Aorta (tissue), 5 donors: ENCODE results near the gene TERB2. TPM values are rescaled to one million over a fixed set of nuclear protein-coding genes. Genes with fewer than 3 reads are reported as not detected.
A peak's percentile ranks its signal among the peaks of the same experiment; 100 is the strongest.
"Not testable (repeated sequence)": the region's sequence is repeated elsewhere in the genome, so short reads cannot be mapped to it uniquely, and the experiment has no call there.

Source experiments
- ATAC-seq: fragments of 200-7000 bp; cut with Tn5 transposase; one replicate; pipeline ENCODE4 v1.9.1; 2022; ENCODE audit warnings: moderate library complexity; ENCODE audit not compliant: low FRiP score
- DNase-seq, 2 donors: peaks; one replicate each; pipeline ENCODE4 v3.0.0-alpha.2; 2020
- H3K27ac ChIP-seq, 2 donors: one replicate each; pipeline ENCODE4 v1.5.1; 2013; ENCODE audit warnings: low read length in 2 of 2, mild to moderate bottlenecking in 2 of 2, moderate library complexity in 2 of 2, control low read depth in 1 of 2, inconsistent platforms in 1 of 2, low read depth in 1 of 2
- H3K27me3 ChIP-seq, 2 donors: one replicate each; pipeline ENCODE4 v1.6.1; 2013; ENCODE audit warnings: control low read depth in 1 of 2, low read length in 1 of 2, mild to moderate bottlenecking in 1 of 2, moderate library complexity in 1 of 2; ENCODE audit not compliant: insufficient read depth in 2 of 2, control insufficient read depth in 1 of 2
- H3K36me3 ChIP-seq, 2 donors: one replicate each; pipeline ENCODE4 v1.6.1; 2013; ENCODE audit warnings: control low read depth in 1 of 2, low read length in 1 of 2, mild to moderate bottlenecking in 1 of 2; ENCODE audit not compliant: insufficient read depth in 2 of 2, control insufficient read depth in 1 of 2
- H3K4me1 ChIP-seq, 2 donors: one replicate each; pipeline ENCODE4 v1.6.1; 2013; ENCODE audit warnings: low read length in 2 of 2, control low read depth in 1 of 2, mild to moderate bottlenecking in 1 of 2, moderate library complexity in 1 of 2; ENCODE audit not compliant: insufficient read depth in 2 of 2, control insufficient read depth in 1 of 2
- H3K4me3 ChIP-seq, 2 donors: one replicate each; pipeline ENCODE4 v1.5.1; 2013; ENCODE audit warnings: low read length in 2 of 2, control low read depth in 1 of 2, mild to moderate bottlenecking in 1 of 2
- H3K9me3 ChIP-seq: one replicate; pipeline ENCODE4 v1.6.1; 2013; ENCODE audit warnings: mild to moderate bottlenecking, low read length; ENCODE audit not compliant: control insufficient read depth
- WGBS, 2 donors: extraction: QIAGEN DNeasy Blood & Tissue Kit; methylation state at CpG; one replicate each; pipeline ENCODE4 v1.1.7; 2013; 5-methylcytosine and 5-hydroxymethylcytosine counted together
- intact Hi-C, 2 donors: fragments of 100-400 bp; cut with DNase I; formaldehyde crosslinking; loops; one replicate each; pipeline versions ENCODE4 v1.14.2 to v1.15.0; 2022
- polyA plus RNA-seq, 2 donors: library from polyadenylated mRNA; stranded (reverse); fragments of 200-250 nt; gene quantifications; one replicate each; pipeline ENCODE4 v1.2.3, GENCODE V29; 2013
- total RNA-seq, 2 donors: library from RNA; stranded (reverse); fragmentation: NEBNext Ultra II Directional; extraction: Animal tissue kit (Norgen Biotek cat#: 25700); gene quantifications; one replicate each; pipeline ENCODE4 v1.2.1, GENCODE V29; 2021
- donor health status: healthy with polysubstance abuse.
- donor health status: Bipolar disorder and iron deficiency.
- donor health status: DM: no; HTN: no; CAD: no.
- donor health status: DM: no; HTN: no; CAD: no.
- donor health status: DM: yes; HTN: yes; CAD: no.

Gene TERB2
- total and polyA plus RNA-seq, 4 donors: not detected

DNA sequence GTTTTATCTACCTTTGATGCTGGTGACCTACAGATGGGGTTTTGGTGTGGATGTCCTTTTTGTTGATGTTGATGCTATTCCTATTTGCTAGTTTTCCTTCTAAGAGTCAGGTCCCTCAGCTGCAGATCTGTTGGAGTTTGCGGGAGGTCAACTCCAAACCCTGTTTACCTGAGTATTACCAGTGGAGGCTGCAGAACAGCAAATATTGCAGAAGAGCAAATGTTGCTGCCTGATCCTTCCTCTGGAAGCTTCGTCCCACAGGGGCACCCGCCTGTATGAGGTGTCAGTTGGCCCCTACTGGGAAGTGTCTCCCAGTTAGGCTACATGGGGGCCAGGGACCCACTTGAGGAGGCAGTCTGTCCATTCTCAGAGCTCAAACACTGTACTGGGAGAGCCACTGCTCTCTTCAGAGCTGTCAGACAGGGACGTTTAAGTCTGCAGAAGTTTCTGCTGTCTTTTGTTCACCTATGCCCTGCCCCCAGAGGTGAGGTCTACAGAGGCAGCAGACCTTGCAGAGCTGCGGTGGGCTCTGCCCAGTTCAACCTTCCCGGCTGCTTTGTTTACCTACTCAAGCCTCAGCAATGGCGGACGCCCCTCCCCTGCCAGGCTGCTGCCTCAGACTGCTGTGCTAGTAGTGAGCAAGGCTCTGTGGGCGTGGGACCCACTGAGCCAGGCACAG, 63.9 kb downstream of the TERB2 start:
- H3K4me3 ChIP-seq, DNase-seq, H3K27ac ChIP-seq, intact Hi-C loops, H3K9me3 ChIP-seq, ATAC-seq, H3K27me3 ChIP-seq, H3K4me1 ChIP-seq, H3K36me3 ChIP-seq: not testable (repeated sequence)
- 84 to 86% methylated on average over 9 of the region's 9 CpGs for WGBS, 2 donors

DNA sequence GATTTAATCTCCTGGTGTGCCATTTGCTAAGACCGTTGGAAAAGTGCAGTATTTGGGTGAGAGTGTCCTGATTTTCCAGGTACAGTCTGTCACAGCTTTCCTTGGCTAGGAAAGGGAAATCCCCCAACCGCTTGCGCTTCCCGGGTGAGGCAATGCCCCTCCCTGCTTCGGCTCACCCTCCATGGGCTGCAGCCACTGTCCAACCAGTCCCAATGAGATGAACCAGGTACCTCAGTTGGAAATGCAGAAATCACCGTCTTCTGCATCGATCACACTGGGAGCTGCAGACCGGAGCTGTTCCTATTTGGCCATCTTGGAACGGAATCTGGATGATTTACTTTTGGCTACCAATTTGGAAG, 64.4 kb downstream of the TERB2 start:
- H3K27me3 ChIP-seq, H3K36me3 ChIP-seq, H3K4me1 ChIP-seq, intact Hi-C loops, ATAC-seq, H3K27ac ChIP-seq, H3K4me3 ChIP-seq, DNase-seq, H3K9me3 ChIP-seq: not testable (repeated sequence)
- WGBS, 2 donors: 96 to 97% methylated on average over 9 of the region's 9 CpGs

DNA sequence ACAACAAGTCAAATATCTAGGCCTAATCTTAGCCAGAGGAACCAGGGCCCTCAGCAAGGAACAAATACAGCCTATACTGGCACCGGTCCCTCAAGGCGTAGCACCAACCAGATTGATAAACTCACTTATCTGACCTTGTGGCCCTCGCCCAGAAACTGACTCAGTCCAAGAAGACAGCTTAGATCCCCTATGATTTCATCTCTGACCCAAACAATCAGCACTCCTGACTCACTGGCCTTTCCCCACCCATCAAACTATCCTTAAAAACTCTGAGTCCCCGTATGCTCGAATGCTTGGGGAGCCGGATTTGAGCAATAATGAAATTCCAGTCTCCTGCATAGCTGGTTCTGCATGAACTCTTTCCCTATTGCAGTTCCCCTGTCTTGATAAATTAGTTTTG, 64.9 kb downstream of the TERB2 start:
- no peaks in the 10 kb centered on the region for H3K9me3 ChIP-seq
- H3K36me3 ChIP-seq: no peaks in the 10 kb centered on the region
- no peaks in the 10 kb centered on the region for H3K27me3 ChIP-seq
- intact Hi-C loops: no loop called here
- H3K4me3 ChIP-seq: no peak overlapping the region
- no peak overlapping the region for H3K27ac ChIP-seq
- DNase-seq (no peak), ATAC-seq (no peak)
- no peaks in the 10 kb centered on the region for H3K4me1 ChIP-seq
- whole genome bisulfite sequencing, 2 donors: 90 to 94% methylated on average over 6 of the region's 6 CpGs

- DNase-seq: peak; percentile 96 to 98
- H3K27me3 ChIP-seq: no peaks in the 10 kb centered on the region
- H3K4me3 ChIP-seq: peak within 1 kb of the TSS; percentile 52 to 76
- peak within 1 kb of the TSS in 1 of 2 donors; percentile 30 for H3K27ac ChIP-seq
- H3K36me3 ChIP-seq: no peaks in the 10 kb centered on the region
- 1% methylated on average over 47 to 48 of the region's 48 CpGs for WGBS, 2 donors
- peak; percentile 99 for ATAC-seq
- no peaks in the 10 kb centered on the region for H3K4me1 ChIP-seq
- H3K9me3 ChIP-seq: no peaks in the 10 kb centered on the region
- intact Hi-C loops: no loop called here
These were observed 66.6 kb downstream of the TERB2 start, which contains the start of gene SORD for GRCh38 chr15:45022871-45023658. Gene SORD, plus strand, starts transcription at chr15:45023195. Its CDS starts 89 bp downstream, at chr15:45023284.

GRCh38 chr15:45023659-45024225, 67.3 kb downstream of the TERB2 start:
- intact Hi-C loops: no loop called here
- peak; percentile 44 for ATAC-seq
- H3K4me1 ChIP-seq: no peaks in the 10 kb centered on the region

DNA sequence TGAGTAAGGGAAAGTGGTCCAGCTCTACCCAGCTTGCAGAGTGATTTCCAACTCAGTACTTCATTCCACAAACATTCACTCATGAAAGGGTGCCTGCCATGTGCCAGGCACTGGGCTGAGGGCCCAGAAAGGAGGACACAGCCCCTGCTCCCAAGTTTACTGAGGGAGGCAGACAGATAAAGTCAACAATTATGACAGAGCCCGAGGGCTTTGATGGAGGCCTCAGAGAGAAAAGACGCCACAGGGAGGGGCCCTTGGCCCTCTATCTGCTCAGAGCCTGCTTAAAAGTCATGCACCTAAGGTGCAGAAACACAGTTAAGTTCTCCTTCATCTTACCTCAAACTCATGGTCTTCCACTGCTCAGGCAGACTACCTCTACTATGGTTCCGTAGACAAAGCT, 68.2 kb downstream of the TERB2 start:
- ATAC-seq, H3K27me3 ChIP-seq, H3K36me3 ChIP-seq, H3K9me3 ChIP-seq, H3K4me3 ChIP-seq, H3K27ac ChIP-seq, intact Hi-C loops, DNase-seq, H3K4me1 ChIP-seq: not testable (repeated sequence)
- 40% methylated on average over 3 of the region's 3 CpGs for WGBS, 2 donors

More at GRCh38 chr15:45023659-45024225, 67.3 kb downstream of the TERB2 start:
- H3K27me3 ChIP-seq: no peaks in the 10 kb centered on the region
- H3K9me3 ChIP-seq: no peaks in the 10 kb centered on the region
- no peak overlapping the region for H3K27ac ChIP-seq
- H3K36me3 ChIP-seq: no peaks in the 10 kb centered on the region
- H3K4me3 ChIP-seq: peak overlapping the region; percentile 52 to 76
- WGBS, 2 donors: 4 to 7% methylated on average over 4 of the region's 4 CpGs
- no peak for DNase-seq

GRCh38 chr15:45025627-45026026, 69.1 kb downstream of the TERB2 start:
- H3K27ac ChIP-seq, H3K27me3 ChIP-seq, H3K4me1 ChIP-seq, intact Hi-C loops, ATAC-seq, H3K9me3 ChIP-seq, H3K4me3 ChIP-seq, DNase-seq, H3K36me3 ChIP-seq: not testable (repeated sequence)
- WGBS, 2 donors: 96% methylated on average over 3 of the region's 3 CpGs

DNA sequence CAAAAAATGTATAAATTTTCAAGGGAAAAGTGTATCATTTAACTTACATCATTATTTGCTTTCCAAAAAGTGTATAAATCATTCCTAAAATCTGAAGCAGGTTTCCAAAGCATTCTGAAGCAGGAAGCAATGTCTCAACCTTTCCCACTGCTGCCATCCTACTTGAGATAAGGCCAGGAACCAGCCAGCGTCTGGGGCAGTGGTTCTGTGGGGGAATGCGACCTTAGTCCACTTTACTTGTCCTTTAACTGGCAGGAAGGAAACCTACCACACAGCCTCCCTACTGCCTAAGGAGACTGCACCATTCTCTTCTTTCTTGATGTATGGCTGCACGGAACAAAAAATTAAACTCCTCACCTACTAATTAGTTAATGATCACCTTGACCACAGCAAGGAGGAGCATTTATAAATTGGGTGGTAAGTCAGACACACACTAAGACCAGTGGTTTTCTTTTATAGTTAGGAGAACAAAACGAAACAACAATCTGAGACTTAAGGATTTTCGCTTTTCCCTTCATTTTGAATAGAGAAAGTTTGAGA, 70.2 kb downstream of the TERB2 start:
- no peaks in the 10 kb centered on the region for H3K9me3 ChIP-seq
- ATAC-seq (no peak), DNase-seq (no peak)
- H3K27ac ChIP-seq: no peak overlapping the region
- intact Hi-C loops: no loop called here
- WGBS, 2 donors: 78 to 81% methylated on average over 5 of the region's 5 CpGs
- no peak overlapping the region for H3K4me3 ChIP-seq
- H3K4me1 ChIP-seq: no peaks in the 10 kb centered on the region
- H3K36me3 ChIP-seq: no peaks in the 10 kb centered on the region
- H3K27me3 ChIP-seq: no peaks in the 10 kb centered on the region
